ENCODE results near the gene ZNF101. TPM values are rescaled to one million over a fixed set of nuclear protein-coding genes. Genes with fewer than 3 reads are reported as not detected.
A peak's percentile ranks its signal among the peaks of the same experiment; 100 is the strongest.

ZNF101 gene
- total RNA-seq, 1 donor from 2014 or later, result 13.1 TPM

GRCh38 chr19:19626516-19627472 is 41.8 kb upstream of the ZNF101 start:
- peak overlapping the region; percentile 64 for H3K4me3 ChIP-seq
- ATAC-seq, result no peak
- H3K36me3 ChIP-seq, result peaks cover 6% of the 10 kb centered on the region
- TF ChIP-seq CTCF (IDR thresholded peaks at IDR 0.05), result no peak
- peaks cover 14% of the 10 kb centered on the region for H3K4me1 ChIP-seq
- intact Hi-C loops (cut with DNase I), result no loop called here
- H3K9me3 ChIP-seq, result no peaks in the 10 kb centered on the region
- peak; percentile 49 for DNase-seq
- H3K27ac ChIP-seq, result no peak overlapping the region
- no peaks in the 10 kb centered on the region for H3K27me3 ChIP-seq (ENCODE audit: low read depth)

GRCh38 chr19:19627621-19628500 is 40.8 kb upstream of the ZNF101 start, which contains the start of gene LPAR2:
TSS of gene LPAR2 (minus strand) at chr19:19628220. CDS start at chr19:19627275, 945 bp downstream.
- intact Hi-C loops (cut with DNase I), result no loop called here
- DNase-seq, result peak; percentile 72
- Histone ChIP-seq H3K36me3 (peaks cover 14% of the 10 kb centered on the region), H3K27me3 (ENCODE audit: low read depth) (no peaks in the 10 kb centered on the region), H3K4me1 (peaks cover 14% of the 10 kb centered on the region), H3K27ac (peak within 1 kb of the TSS; percentile 69), H3K9me3 (no peaks in the 10 kb centered on the region), H3K4me3 (peak within 1 kb of the TSS; percentile 64)
- peak; percentile 6 for TF ChIP-seq CTCF (IDR thresholded peaks at IDR 0.05)
- ATAC-seq, result peak; percentile 94 to 96

GRCh38 chr19:19628501-19629134 is 40.0 kb upstream of the ZNF101 start:
- DNase-seq (peak; percentile 72), ATAC-seq (peak; percentile 67 to 81)
- Histone ChIP-seq H3K9me3 (no peaks in the 10 kb centered on the region), H3K4me3 (peak overlapping the region; percentile 64), H3K4me1 (peaks cover 14% of the 10 kb centered on the region), H3K27me3 (ENCODE audit: low read depth) (no peaks in the 10 kb centered on the region), H3K36me3 (peaks cover 22% of the 10 kb centered on the region), H3K27ac (peak overlapping the region; percentile 69)
- intact Hi-C loops (cut with DNase I), result no loop called here
- TF ChIP-seq CTCF (IDR thresholded peaks at IDR 0.05), result no peak

GRCh38 chr19:19630062-19630414 is 38.6 kb upstream of the ZNF101 start:
- Histone ChIP-seq H3K9me3 (no peaks in the 10 kb centered on the region), H3K27ac (no peak overlapping the region), H3K27me3 (ENCODE audit: low read depth) (no peaks in the 10 kb centered on the region), H3K4me3 (no peak overlapping the region), H3K4me1 (peaks cover 14% of the 10 kb centered on the region), H3K36me3 (peaks cover 36% of the 10 kb centered on the region)
- DNase-seq, result no peak
- intact Hi-C loops (cut with DNase I), result no loop called here
- ATAC-seq, result no peak
- TF ChIP-seq CTCF (IDR thresholded peaks at IDR 0.05), result no peak

- Histone ChIP-seq H3K27ac (no peak overlapping the region), H3K4me3 (no peak overlapping the region), H3K4me1 (peaks cover 14% of the 10 kb centered on the region), H3K27me3 (ENCODE audit: low read depth) (no peaks in the 10 kb centered on the region), H3K9me3 (no peaks in the 10 kb centered on the region), H3K36me3 (peaks cover 40% of the 10 kb centered on the region)
- DNase-seq (no peak), ATAC-seq (no peak)
- intact Hi-C loops (cut with DNase I), result no loop called here
- TF ChIP-seq CTCF (IDR thresholded peaks at IDR 0.05), result no peak
Measured at GRCh38 chr19:19630426-19630825, 38.2 kb upstream of the ZNF101 start.

All from lower lobe of right lung (tissue), 2 donors.